ENCODE measurements around the gene CDC42BPG. TPM values are rescaled to one million over a fixed set of nuclear protein-coding genes. Genes with fewer than 3 reads are reported as not detected.
A peak's percentile ranks its signal among the peaks of the same experiment; 100 is the strongest.

CDC42BPG gene
- total and polyA plus RNA-seq, 9 of the 15 experiments (the other 6 are each of a cell fraction or from before 2014, with no cell fraction given): 0.04 to 8.8 (median 2.1) TPM

GRCh38 chr11:64865286-64866172, 21.1 kb upstream of the CDC42BPG start (continued):
- TF ChIP-seq KLF10 (CRISPR knock-in tag; IDR thresholded peaks at IDR 0.05) (no peak), HEY1 (CRISPR knock-in tag; IDR thresholded peaks at IDR 0.05; ENCODE audit: borderline replicate concordance) (no peak), EGR1 (conservative IDR thresholded peaks at IDR 0.05) (no peak), ZNF764 (CRISPR knock-in tag; IDR thresholded peaks at IDR 0.05; ENCODE audit: low read depth) (peak; percentile 73; the same call in 1 of the 2 replicates), XRCC3 (IDR thresholded peaks at IDR 0.05) (no peak)

- H3K4me3 ChIP-seq: no peak overlapping the region
- peak overlapping the region; percentile 39; the same call in 2 of the 3 replicates for H3K27ac ChIP-seq (ENCODE audit: extremely low read depth, low read depth, low read length)
- TF ChIP-seq NR0B1 (IDR thresholded peaks at IDR 0.05; ENCODE audit: partially characterized antibody): no peak
- no peak for TF ChIP-seq RREB1 (CRISPR knock-in tag; IDR thresholded peaks at IDR 0.05)
- no peak for TF ChIP-seq ZFP1 (CRISPR knock-in tag; IDR thresholded peaks at IDR 0.05)
- TF ChIP-seq MED1 (CRISPR knock-in tag; IDR thresholded peaks at IDR 0.05; ENCODE audit: borderline replicate concordance): no peak
- TF ChIP-seq RBFOX2 (IDR thresholded peaks at IDR 0.05; ENCODE audit: low read depth, low read length): peak; percentile 2; the same call in 1 of the 2 replicates
Measured at GRCh38 chr11:64864473-64865285, 20.2 kb upstream of the CDC42BPG start.

More at GRCh38 chr11:64864473-64865285, 20.2 kb upstream of the CDC42BPG start:
- peaks cover 79% of the 10 kb centered on the region for H3K79me2 ChIP-seq (ENCODE audit: control insufficient read depth, insufficient read depth, low read length)
- no peak overlapping the region for H2AFZ ChIP-seq (ENCODE audit: low read depth, low read length)
- POLR2A ChIA-PET: interaction anchor here (0.6 to 9.6 kb wide), 7 partner anchors 10 to 635 kb away, joined by 3 to 109 read pairs (median 4); partner anchors contain the start of genes EHD1 and MALAT1
- FAIRE-seq (peak; percentile 11), ATAC-seq (peak; percentile 54), DNase-seq (ENCODE audit: extremely low read depth in 1 of 4, low spot score in 3 of 4) (peak in 2 of 4 experiments; percentile 31 to 34)
- peaks cover 38% of the 10 kb centered on the region; the same call in 2 of the 3 replicates for H3K36me3 ChIP-seq (ENCODE audit: control insufficient read depth, insufficient read depth, low read length)
- intact Hi-C loops (cut with micrococcal nuclease) (no loop called here), in situ Hi-C loops (cut with MboI) (no loop called here)
- H3K4me2 ChIP-seq (ENCODE audit: insufficient read depth, low read length): peak overlapping the region; percentile 12; the same call in 1 of the 2 replicates
- 0 out of 2 replicates have a peak, but pooled peaks cover 8% of the 10 kb centered on the region for H4K20me1 ChIP-seq (replicated peaks; ENCODE audit: control insufficient read depth, insufficient read depth, low read length)
- no peaks in the 10 kb centered on the region for H3K9me3 ChIP-seq (replicated peaks; ENCODE audit: control insufficient read depth, insufficient read depth, low read depth, low read length)
- H3K27me3 ChIP-seq (ENCODE audit: control insufficient read depth in 2 of 2, insufficient read depth in 2 of 2, low read length in 2 of 2): no peaks in the 10 kb centered on the region
- CTCF ChIA-PET (ENCODE audit: low intra/inter-chr PET ratio): no interaction called here
- BruUV-seq (replicated peaks): no TSS peak
- peak overlapping the region; percentile 23 to 86; a peak in 3 of 4 replicates for H3K9ac ChIP-seq (ENCODE audit: insufficient read depth in 1 of 2, low read depth in 2 of 2, low read length in 2 of 2)
- WGBS (ENCODE audit: insufficient coverage, low coverage, missing lambda C conversion rate): 65% methylated on average over 15 of the region's 18 CpGs
- peaks cover 21 to 52% of the 10 kb centered on the region in 2 experiments for H3K4me1 ChIP-seq (replicated peaks in 1 of 2; ENCODE audit: control insufficient read depth in 2 of 2, insufficient read depth in 2 of 2, low read length in 2 of 2)
- H3K9me1 ChIP-seq (ENCODE audit: control insufficient read depth, insufficient read depth, low read length): peaks cover 3% of the 10 kb centered on the region

Data from K562 (cell line).